MM.1S (cell line): Measurements from ENCODE around the gene KPNB1.
A peak's percentile ranks its signal among the peaks of the same experiment; 100 is the strongest.

Experiments used
- DNase-seq: peaks from one replicate; pipeline ENCODE4 v3.0.0-alpha.2; 2015
- H2AFZ ChIP-seq: fragments of 300-600 bp; sonication (generic); 2 replicates; pipeline ENCODE4 v1.6.0; 2016; ENCODE audit warnings: antibody characterized with exemption, low read length
- H3F3A ChIP-seq: fragments of 300-600 bp; sonication (generic); 2 replicates; pipeline ENCODE4 v1.6.1; 2016; ENCODE audit warnings: mild to moderate bottlenecking, antibody characterized with exemption, low read length, moderate library complexity, mixed read lengths; ENCODE audit not compliant: insufficient read depth
- H3K27ac ChIP-seq: fragments of 300-600 bp; sonication (generic); 2 replicates; pipeline ENCODE4 v1.5.1; 2016; ENCODE audit warnings: mild to moderate bottlenecking, low read length
- H3K27me3 ChIP-seq: fragments of 300-600 bp; sonication (generic); replicated peaks from 2 replicates; pipeline ENCODE4 v1.6.0; 2016; ENCODE audit warnings: low read length; ENCODE audit not compliant: insufficient read depth
- H3K36me3 ChIP-seq: fragments of 300-600 bp; sonication (generic); replicated peaks from 2 replicates; pipeline ENCODE4 v1.6.1; 2016; ENCODE audit warnings: mild to moderate bottlenecking, low read length, mixed read lengths; ENCODE audit not compliant: insufficient read depth
- H3K4me1 ChIP-seq: fragments of 300-600 bp; sonication (generic); 2 replicates; pipeline ENCODE4 v1.6.1; 2016; ENCODE audit warnings: low read length, mixed read lengths
- H3K4me2 ChIP-seq: fragments of 300-600 bp; sonication (generic); 2 replicates; pipeline ENCODE4 v1.6.0; 2016; ENCODE audit warnings: low read depth, low read length
- H3K4me3 ChIP-seq: fragments of 300-600 bp; sonication (generic); 2 replicates; pipeline ENCODE4 v1.5.1; 2016; ENCODE audit warnings: low read length, mixed read lengths
- H3K79me2 ChIP-seq: fragments of 300-600 bp; sonication (generic); 2 replicates; pipeline ENCODE4 v1.6.1; 2016; ENCODE audit warnings: mixed run types, low read length, mixed read lengths
- H3K9ac ChIP-seq: fragments of 300-600 bp; sonication (generic); 2 replicates; pipeline ENCODE4 v1.6.1; 2016; ENCODE audit warnings: low read length, mixed read lengths
- H3K9me2 ChIP-seq: fragments of 300-600 bp; sonication (generic); replicated peaks from 2 replicates; pipeline ENCODE4 v1.6.1; 2016; ENCODE audit warnings: mild to moderate bottlenecking, low read length, mixed read lengths; ENCODE audit not compliant: insufficient read depth
- H3K9me3 ChIP-seq: fragments of 300-600 bp; sonication (generic); replicated peaks from 2 replicates; pipeline ENCODE4 v1.6.1; 2016; ENCODE audit warnings: mild to moderate bottlenecking, low read length, mixed read lengths; ENCODE audit not compliant: insufficient read depth
- H4K20me1 ChIP-seq: fragments of 300-600 bp; sonication (generic); 2 replicates; pipeline ENCODE4 v1.6.1; 2016; ENCODE audit warnings: mild to moderate bottlenecking, low read length, moderate library complexity, mixed read lengths; ENCODE audit not compliant: insufficient read depth
- EZH2 ChIP-seq: fragments of 300-600 bp; sonication (generic); optimal IDR thresholded peaks from 2 replicates; pipeline ENCODE3; 2017; ENCODE audit warnings: low read depth, mild to moderate bottlenecking, antibody characterized with exemption, low read length, mixed read lengths
- EZH2phosphoT487 ChIP-seq: fragments of 300-600 bp; sonication (generic); IDR thresholded peaks from 2 replicates; pipeline ENCODE4 v1.6.1; 2018; ENCODE audit warnings: antibody characterized with exemption, low read length
- TF ChIP-seq, protein P1 (sequence below): fragments of 300-600 bp; sonication (generic); IDR thresholded peaks from 2 replicates; pipeline ENCODE4 v1.5.1; 2016; ENCODE audit warnings: antibody characterized with exemption, low read length, mixed read lengths

KPNB1 gene

DNA sequence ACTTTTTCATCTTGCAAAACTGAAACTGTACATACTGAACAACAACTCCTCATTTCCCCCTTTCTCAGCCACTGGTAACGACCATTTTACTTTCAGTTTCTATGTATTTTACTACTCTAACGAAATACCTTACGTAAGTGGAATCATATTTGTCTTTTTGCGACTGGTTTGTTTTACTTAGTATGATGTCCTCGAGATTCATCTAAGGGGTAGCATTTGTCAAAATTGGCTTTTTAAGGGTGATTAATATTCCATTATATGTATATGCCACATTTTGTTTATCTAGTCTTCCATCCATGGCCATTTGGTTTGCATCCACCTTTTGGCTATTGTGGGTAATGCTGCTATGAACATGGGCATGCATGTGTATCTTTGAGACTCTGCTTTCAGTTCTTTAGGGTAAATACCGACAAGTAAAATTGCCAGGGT lies 10.4 kb downstream of the KPNB1 start:
- Histone ChIP-seq H3K4me3 (peak overlapping the region; percentile 35), H3K9me2 (no peaks in the 10 kb centered on the region), H2AFZ (no peak overlapping the region), H3K79me2 (peaks cover 89% of the 10 kb centered on the region), H4K20me1 (peaks cover 31% of the 10 kb centered on the region; the same call in 1 of the 2 replicates), H3K4me2 (peak overlapping the region; percentile 81), H3K4me1 (peaks cover 74% of the 10 kb centered on the region), H3K27me3 (no peaks in the 10 kb centered on the region), H3F3A (peaks cover 57% of the 10 kb centered on the region), H3K9ac (peak overlapping the region; percentile 12; the same call in 1 of the 2 replicates), H3K36me3 (peaks cover 44% of the 10 kb centered on the region), H3K27ac (peak overlapping the region; percentile 78), H3K9me3 (no peaks in the 10 kb centered on the region)
- DNase-seq, result peak; percentile 86
- TF ChIP-seq EZH2phosphoT487 (no peak), EZH2 (no peak)
- TF ChIP-seq, protein P1, sequence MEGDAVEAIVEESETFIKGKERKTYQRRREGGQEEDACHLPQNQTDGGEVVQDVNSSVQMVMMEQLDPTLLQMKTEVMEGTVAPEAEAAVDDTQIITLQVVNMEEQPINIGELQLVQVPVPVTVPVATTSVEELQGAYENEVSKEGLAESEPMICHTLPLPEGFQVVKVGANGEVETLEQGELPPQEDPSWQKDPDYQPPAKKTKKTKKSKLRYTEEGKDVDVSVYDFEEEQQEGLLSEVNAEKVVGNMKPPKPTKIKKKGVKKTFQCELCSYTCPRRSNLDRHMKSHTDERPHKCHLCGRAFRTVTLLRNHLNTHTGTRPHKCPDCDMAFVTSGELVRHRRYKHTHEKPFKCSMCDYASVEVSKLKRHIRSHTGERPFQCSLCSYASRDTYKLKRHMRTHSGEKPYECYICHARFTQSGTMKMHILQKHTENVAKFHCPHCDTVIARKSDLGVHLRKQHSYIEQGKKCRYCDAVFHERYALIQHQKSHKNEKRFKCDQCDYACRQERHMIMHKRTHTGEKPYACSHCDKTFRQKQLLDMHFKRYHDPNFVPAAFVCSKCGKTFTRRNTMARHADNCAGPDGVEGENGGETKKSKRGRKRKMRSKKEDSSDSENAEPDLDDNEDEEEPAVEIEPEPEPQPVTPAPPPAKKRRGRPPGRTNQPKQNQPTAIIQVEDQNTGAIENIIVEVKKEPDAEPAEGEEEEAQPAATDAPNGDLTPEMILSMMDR, result peak; percentile 33

DNA sequence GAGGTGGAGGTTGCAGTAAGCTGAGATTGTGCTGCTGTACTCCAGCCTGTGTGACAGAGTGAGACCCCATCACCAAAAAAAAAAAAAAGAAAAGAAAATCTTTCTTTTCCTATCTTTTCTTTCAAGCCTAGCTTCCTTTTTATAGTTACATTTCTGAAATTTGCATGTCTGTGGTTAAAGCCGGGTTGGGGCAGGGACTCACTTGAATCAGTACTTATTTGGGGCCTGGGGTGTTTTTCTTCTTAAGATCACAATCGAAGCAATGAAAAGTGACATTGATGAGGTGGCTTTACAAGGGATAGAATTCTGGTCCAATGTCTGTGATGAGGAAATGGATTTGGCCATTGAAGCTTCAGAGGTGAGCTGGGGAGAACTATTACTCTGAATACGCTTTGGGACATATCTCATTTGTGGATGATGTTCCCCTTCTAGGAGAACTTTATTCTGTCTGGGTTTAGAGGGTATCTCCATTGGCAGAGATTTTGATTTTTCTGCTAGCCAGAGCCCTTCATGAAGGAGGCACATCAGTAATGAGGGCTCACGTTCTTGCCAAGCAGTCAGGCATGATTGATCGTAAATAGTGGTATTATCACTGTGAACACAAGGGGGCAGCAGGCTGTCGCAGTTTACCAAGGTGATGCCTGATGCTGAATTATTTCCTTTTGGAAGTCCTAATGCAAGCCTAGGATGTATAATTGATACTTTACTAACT lies 14.3 kb downstream of the KPNB1 start:
- peaks cover 16% of the 10 kb centered on the region; the same call in 1 of the 2 replicates for H4K20me1 ChIP-seq
- no peak overlapping the region for H3K4me2 ChIP-seq
- H3K27me3 ChIP-seq, result no peaks in the 10 kb centered on the region
- H3K4me3 ChIP-seq, result no peak overlapping the region
- no peak overlapping the region for H2AFZ ChIP-seq
- H3K9ac ChIP-seq, result no peak overlapping the region
- peaks cover 39% of the 10 kb centered on the region for H3K4me1 ChIP-seq
- H3K36me3 ChIP-seq, result peaks cover 38% of the 10 kb centered on the region
- H3K9me2 ChIP-seq, result no peaks in the 10 kb centered on the region
- peak; percentile 40 for DNase-seq
- H3F3A ChIP-seq, result peaks cover 26% of the 10 kb centered on the region
- H3K9me3 ChIP-seq, result no peaks in the 10 kb centered on the region
- peak overlapping the region; percentile 3; the same call in 1 of the 2 replicates for H3K27ac ChIP-seq
- peaks cover 83% of the 10 kb centered on the region for H3K79me2 ChIP-seq
- TF ChIP-seq EZH2phosphoT487 (no peak), EZH2 (no peak)
- TF ChIP-seq, protein P1, result peak; percentile 71

DNA sequence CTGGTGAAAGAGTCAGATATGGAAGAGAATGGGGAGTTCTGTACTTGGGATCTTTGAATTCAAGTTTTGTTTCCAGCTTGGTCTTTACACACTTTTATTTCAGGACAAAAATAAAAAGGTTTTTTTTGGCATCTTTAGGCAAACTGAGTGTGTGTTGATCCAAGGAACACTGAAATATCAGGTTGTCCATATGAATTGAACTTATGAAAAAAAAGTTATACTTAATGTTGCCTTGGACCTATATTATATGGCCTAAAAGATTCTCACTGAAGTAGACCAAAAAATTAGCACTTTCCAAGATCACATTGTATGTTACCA lies 14.9 kb downstream of the KPNB1 start:
- H3K36me3 ChIP-seq, result peaks cover 43% of the 10 kb centered on the region
- H3K9me3 ChIP-seq, result no peaks in the 10 kb centered on the region
- no peak overlapping the region for H3K27ac ChIP-seq
- no peak for DNase-seq
- H4K20me1 ChIP-seq, result peaks cover 19% of the 10 kb centered on the region; the same call in 1 of the 2 replicates
- no peak overlapping the region for H3K9ac ChIP-seq
- no peak overlapping the region for H2AFZ ChIP-seq
- H3K4me3 ChIP-seq, result no peak overlapping the region
- H3K4me1 ChIP-seq, result peaks cover 39% of the 10 kb centered on the region
- no peak overlapping the region for H3K4me2 ChIP-seq
- TF ChIP-seq, protein P1, result no peak
- TF ChIP-seq EZH2 (no peak), EZH2phosphoT487 (no peak)
- H3F3A ChIP-seq, result peaks cover 23% of the 10 kb centered on the region
- no peaks in the 10 kb centered on the region for H3K9me2 ChIP-seq
- H3K79me2 ChIP-seq, result peaks cover 88% of the 10 kb centered on the region
- no peaks in the 10 kb centered on the region for H3K27me3 ChIP-seq
